ENCODE measurements around the gene CLEC16A.

CLEC16A gene

DNA sequence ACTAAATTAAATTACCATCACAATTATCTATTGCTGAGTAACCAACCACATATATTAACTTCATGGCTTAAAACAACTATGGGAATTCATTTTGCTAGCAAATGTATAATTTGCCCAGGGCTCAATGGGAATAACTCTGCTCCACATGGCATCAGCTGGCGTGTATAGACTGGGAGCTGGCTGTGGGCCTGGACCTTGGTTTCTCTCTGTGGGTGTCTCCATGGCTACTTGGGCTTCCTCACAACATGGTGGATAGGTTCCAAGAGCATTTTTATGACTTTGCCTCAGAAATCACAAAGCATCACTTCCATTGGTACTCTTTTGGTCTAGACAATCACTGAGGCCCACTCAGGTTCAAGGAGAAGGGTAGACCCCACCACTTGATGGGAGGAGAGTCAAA, 166.8 kb downstream of the CLEC16A start:
- peak overlapping the region; percentile 9 for H3K27ac Mint-ChIP-seq
- H3K36me3 Mint-ChIP-seq (ENCODE audit: low read depth) = peaks cover 24% of the 10 kb centered on the region
- no peaks in the 10 kb centered on the region for H3K27me3 Mint-ChIP-seq
- H3K4me3 Mint-ChIP-seq = no peak overlapping the region
- DNase-seq (no peak), ATAC-seq (no peak)
- H3K9me3 Mint-ChIP-seq = peaks cover 7% of the 10 kb centered on the region
- H3K4me1 Mint-ChIP-seq = peaks cover 74% of the 10 kb centered on the region

- Mint-ChIP-seq H3K4me1 (peaks cover 76% of the 10 kb centered on the region), H3K27ac (peak overlapping the region; percentile 11), H3K4me3 (no peak overlapping the region), H3K36me3 (ENCODE audit: low read depth) (peaks cover 32% of the 10 kb centered on the region), H3K9me3 (peaks cover 7% of the 10 kb centered on the region), H3K27me3 (no peaks in the 10 kb centered on the region)
- DNase-seq (no peak), ATAC-seq (no peak)
These were observed 167.7 kb downstream of the CLEC16A start for GRCh38 chr16:11111856-11112634.

DNA sequence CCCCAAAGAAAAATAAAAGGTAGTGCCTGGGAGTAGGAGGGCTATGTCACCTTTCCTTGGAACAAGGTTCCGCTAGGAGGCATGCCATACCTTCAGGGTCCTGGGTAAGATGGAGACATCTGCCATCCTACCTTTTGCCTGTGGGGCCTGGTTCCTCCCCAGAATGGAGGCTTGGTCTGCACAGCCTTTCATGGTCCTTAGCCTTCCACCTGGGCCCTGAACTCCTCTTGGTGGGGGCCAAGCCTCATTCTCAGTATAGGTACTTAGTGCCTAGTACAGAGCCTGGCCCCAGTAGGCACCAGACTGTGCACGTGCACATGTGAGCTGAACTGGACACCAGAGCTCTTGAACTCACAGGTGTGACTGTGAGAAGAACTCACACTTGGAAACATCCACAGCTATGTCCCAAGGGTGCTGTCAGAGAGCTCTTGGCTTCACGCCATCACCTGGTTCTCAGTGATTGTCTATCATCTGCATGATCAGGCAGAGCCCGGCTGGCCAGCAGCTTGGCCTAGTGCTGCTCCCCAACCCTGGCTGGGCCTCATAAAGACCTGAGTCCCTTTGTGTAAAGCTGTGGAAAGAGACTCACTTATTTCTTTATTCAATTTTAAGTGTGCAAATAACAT, 168.5 kb downstream of the CLEC16A start:
- Mint-ChIP-seq H3K9me3 (peaks cover 7% of the 10 kb centered on the region), H3K36me3 (ENCODE audit: low read depth) (peaks cover 35% of the 10 kb centered on the region), H3K27ac (peak overlapping the region; percentile 86), H3K4me3 (peak overlapping the region; percentile 54), H3K4me1 (peaks cover 76% of the 10 kb centered on the region), H3K27me3 (no peaks in the 10 kb centered on the region)
- DNase-seq (no peak), ATAC-seq (no peak)

DNA sequence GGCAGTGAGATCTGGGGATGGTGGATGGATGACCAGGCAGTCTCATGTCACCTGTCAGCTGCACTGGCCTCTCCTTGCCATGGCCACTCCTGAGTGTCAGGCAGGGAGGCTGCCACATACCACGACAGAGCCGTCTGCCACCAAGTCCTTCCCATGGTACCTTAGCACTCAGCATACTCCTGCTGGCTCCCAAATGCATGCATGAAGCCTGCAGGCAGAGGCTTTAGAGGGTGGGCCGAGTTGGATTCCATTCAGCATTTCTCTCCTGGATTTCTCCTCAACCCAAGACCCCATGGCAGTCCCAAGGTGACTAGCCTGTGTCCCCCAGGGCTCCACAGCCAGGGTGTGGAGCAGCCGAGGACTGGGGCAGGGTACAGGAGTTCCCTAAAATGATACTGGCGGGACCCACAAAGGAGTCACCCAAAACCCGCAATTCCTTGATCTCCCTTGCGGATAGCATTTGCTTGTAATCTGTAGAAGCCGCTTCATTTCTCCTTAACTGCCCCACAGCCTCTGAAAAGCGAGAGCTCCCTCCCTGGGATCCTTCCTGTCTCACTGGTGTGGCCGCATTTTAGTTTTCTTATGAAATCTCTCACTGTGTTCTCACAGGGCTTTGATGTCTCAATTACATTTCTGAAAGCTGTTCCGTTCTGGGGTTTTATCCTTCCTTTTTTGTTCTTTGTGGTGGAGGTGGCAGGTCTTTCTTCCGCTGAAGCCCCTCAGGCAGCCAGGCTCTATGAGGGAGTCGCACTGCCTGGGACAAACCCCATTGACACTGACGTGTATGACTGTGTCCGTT, 170.2 kb downstream of the CLEC16A start:
- peaks cover 7% of the 10 kb centered on the region for H3K9me3 Mint-ChIP-seq
- H3K27ac Mint-ChIP-seq = peak overlapping the region; percentile 86
- peaks cover 39% of the 10 kb centered on the region for H3K36me3 Mint-ChIP-seq (ENCODE audit: low read depth)
- ATAC-seq (peak; percentile 91), DNase-seq (peak; percentile 54)
- H3K4me3 Mint-ChIP-seq = peak overlapping the region; percentile 54
- H3K4me1 Mint-ChIP-seq = peaks cover 80% of the 10 kb centered on the region
- H3K27me3 Mint-ChIP-seq = no peaks in the 10 kb centered on the region

- Mint-ChIP-seq H3K27me3 (no peaks in the 10 kb centered on the region), H3K4me3 (peak overlapping the region; percentile 29), H3K4me1 (peaks cover 68% of the 10 kb centered on the region), H3K9me3 (no peaks in the 10 kb centered on the region), H3K36me3 (ENCODE audit: low read depth) (peaks cover 38% of the 10 kb centered on the region), H3K27ac (peak overlapping the region; percentile 70)
- DNase-seq (no peak), ATAC-seq (no peak)
These were observed 173.3 kb downstream of the CLEC16A start for GRCh38 chr16:11117576-11118211.

DNA sequence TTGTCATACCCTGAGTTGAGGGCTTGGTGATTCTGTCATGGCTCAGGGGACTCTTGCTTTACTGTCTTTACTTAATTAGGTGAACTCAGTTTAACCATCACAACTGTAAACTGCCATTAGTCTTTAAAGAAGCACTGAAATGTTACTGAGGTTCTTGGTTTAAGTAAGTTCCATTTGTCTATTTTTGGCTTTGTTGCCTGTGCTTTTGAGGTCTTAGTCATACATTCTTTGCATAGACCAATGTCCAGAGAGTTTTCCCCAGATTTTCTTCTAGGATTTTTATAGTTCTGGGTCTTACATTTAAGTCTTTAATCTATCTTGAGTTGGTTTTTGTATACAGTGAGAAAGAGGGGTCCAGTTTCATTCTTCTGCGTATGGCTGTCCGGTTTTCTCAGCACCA, 174.1 kb downstream of the CLEC16A start:
- Mint-ChIP-seq H3K4me1 (peaks cover 61% of the 10 kb centered on the region), H3K4me3 (no peak overlapping the region), H3K36me3 (ENCODE audit: low read depth) (peaks cover 39% of the 10 kb centered on the region), H3K27ac (peak overlapping the region; percentile 15), H3K27me3 (no peaks in the 10 kb centered on the region), H3K9me3 (no peaks in the 10 kb centered on the region)
- DNase-seq (no peak), ATAC-seq (no peak)

- Mint-ChIP-seq H3K4me1 (peaks cover 41% of the 10 kb centered on the region), H3K9me3 (no peaks in the 10 kb centered on the region), H3K27me3 (no peaks in the 10 kb centered on the region)
These were observed 176.8 kb downstream of the CLEC16A start for GRCh38 chr16:11121083-11121608.

DNA sequence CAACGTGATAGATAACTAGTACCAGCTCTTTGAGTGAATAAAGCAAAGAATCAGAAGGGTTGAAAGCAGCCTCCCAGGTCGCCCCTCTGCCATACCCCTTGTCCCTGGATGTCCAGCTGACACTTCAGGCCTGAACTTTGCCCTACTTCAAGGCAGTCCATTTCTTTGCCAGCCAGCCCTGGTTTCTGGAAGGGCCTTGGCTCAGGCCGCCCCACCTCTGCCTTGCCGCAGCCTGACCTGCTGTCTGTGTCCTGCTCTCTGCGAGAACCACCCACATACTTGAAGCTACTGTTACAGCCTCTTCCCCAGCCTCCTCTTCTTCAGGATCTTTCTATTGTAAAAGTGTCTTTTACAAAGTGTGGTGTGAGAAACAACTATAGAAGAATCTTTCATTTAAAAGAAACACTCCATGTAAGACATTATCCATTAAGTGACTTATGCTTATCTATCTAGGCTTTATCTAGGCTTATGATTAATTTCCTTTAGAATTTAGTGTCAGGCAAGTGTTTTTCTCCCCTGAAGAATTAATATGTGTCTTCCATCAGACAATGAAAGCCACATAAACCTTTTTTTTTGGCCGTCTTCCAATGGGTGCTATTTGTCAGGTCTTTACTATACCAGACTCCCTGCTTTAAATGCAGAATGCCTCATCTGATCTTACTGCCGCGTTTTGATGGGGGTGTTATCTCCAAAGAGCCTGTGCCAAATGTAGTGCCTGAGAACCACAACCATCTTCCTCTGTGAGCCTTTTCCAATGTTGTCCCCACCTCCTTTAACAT, 177.7 kb downstream of the CLEC16A start:
- Mint-ChIP-seq H3K4me1 (peaks cover 38% of the 10 kb centered on the region), H3K4me3 (no peak overlapping the region), H3K9me3 (no peaks in the 10 kb centered on the region), H3K27me3 (no peaks in the 10 kb centered on the region), H3K36me3 (ENCODE audit: low read depth) (peaks cover 48% of the 10 kb centered on the region), H3K27ac (peak overlapping the region; percentile 8)
- ATAC-seq (no peak), DNase-seq (no peak)

More at GRCh38 chr16:11121083-11121608, 176.8 kb downstream of the CLEC16A start:
- Mint-ChIP-seq H3K27ac (no peak overlapping the region), H3K4me3 (no peak overlapping the region), H3K36me3 (ENCODE audit: low read depth) (peaks cover 49% of the 10 kb centered on the region)
- ATAC-seq (no peak), DNase-seq (no peak)

DNA sequence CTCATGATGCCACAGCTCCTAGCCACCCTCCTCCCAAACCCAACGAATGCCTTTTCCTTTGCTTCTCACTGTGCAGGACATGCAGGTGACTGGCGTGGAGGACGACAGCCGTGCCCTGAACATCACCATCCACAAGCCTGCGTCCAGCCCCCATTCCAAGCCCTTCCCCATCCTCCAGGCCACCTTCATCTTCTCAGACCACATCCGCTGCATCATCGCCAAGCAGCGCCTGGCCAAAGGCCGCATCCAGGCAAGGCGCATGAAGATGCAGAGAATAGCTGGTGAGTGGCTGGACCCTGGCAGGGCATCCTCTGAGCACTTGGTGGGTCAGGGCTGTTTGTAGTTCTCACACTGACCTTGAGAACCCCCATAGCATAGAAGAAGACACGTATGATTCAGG, 179.3 kb downstream of the CLEC16A start:
- Mint-ChIP-seq H3K36me3 (ENCODE audit: low read depth) (peaks cover 49% of the 10 kb centered on the region), H3K27me3 (no peaks in the 10 kb centered on the region), H3K27ac (no peak overlapping the region), H3K4me3 (no peak overlapping the region), H3K9me3 (no peaks in the 10 kb centered on the region), H3K4me1 (peaks cover 37% of the 10 kb centered on the region)
- no peak for DNase-seq
- no peak for ATAC-seq

DNA sequence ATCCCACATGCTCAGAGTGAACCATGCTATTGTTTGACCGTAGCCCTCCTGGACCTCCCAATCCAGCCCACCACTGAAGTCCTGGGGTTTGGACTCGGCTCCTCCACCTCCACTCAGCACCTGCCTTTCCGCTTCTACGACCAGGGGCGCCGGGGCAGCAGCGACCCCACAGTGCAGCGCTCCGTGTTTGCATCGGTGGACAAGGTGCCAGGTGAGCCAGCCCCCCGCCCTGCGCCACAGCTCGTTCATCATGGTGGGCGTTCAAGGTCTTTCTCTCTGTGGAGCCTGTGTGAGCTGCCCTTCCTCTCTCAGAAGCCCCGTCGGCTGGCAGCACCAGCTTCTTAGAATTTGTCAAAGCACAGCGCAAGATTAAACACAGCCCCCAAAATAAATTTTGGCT, 181.6 kb downstream of the CLEC16A start:
- H3K27ac Mint-ChIP-seq = no peak overlapping the region
- H3K9me3 Mint-ChIP-seq = no peaks in the 10 kb centered on the region
- peaks cover 54% of the 10 kb centered on the region for H3K4me1 Mint-ChIP-seq

GRCh38 chr16:11126399-11127054, 182.2 kb downstream of the CLEC16A start:
- H3K27me3 Mint-ChIP-seq = no peaks in the 10 kb centered on the region
- DNase-seq (no peak), ATAC-seq (no peak)
- H3K4me3 Mint-ChIP-seq = no peak overlapping the region
- H3K27ac Mint-ChIP-seq = no peak overlapping the region
- peaks cover 38% of the 10 kb centered on the region for H3K36me3 Mint-ChIP-seq (ENCODE audit: low read depth)
- peaks cover 60% of the 10 kb centered on the region for H3K4me1 Mint-ChIP-seq
- no peaks in the 10 kb centered on the region for H3K9me3 Mint-ChIP-seq

More for the DNA sequence above, 181.6 kb downstream of the CLEC16A start:
- no peaks in the 10 kb centered on the region for H3K27me3 Mint-ChIP-seq
- no peak for ATAC-seq
- peaks cover 40% of the 10 kb centered on the region for H3K36me3 Mint-ChIP-seq (ENCODE audit: low read depth)
- DNase-seq = no peak
- no peak overlapping the region for H3K4me3 Mint-ChIP-seq

GRCh38 chr16:11127610-11128195, 183.3 kb downstream of the CLEC16A start:
- no peak for ATAC-seq
- H3K4me3 Mint-ChIP-seq = no peak overlapping the region
- no peaks in the 10 kb centered on the region for H3K9me3 Mint-ChIP-seq
- H3K27me3 Mint-ChIP-seq = no peaks in the 10 kb centered on the region
- no peak overlapping the region for H3K27ac Mint-ChIP-seq
- H3K4me1 Mint-ChIP-seq = peaks cover 63% of the 10 kb centered on the region
- H3K36me3 Mint-ChIP-seq (ENCODE audit: low read depth) = peaks cover 40% of the 10 kb centered on the region
- DNase-seq = no peak

Data from activated naive CD8-positive, alpha-beta T cell treated with anti-CD3 and anti-CD28 coated beads, Interleukin-2, amount 50 U/mL, for 24 hours (primary cell).